ENCODE results near the gene ZNF853. TPM values are rescaled to one million over a fixed set of nuclear protein-coding genes. Genes with fewer than 3 reads are reported as not detected.
A peak's percentile ranks its signal among the peaks of the same experiment; 100 is the strongest.
"Not testable (repeated sequence)": the region's sequence is repeated elsewhere in the genome, so short reads cannot be mapped to it uniquely, and the experiment has no call there.

The ZNF853 gene
- total RNA-seq, 1 donor from 2014 or later = 9.7 TPM

GRCh38 chr7:6628045-6628444, 12.6 kb downstream of the ZNF853 start:
- H3K4me1 Mint-ChIP-seq = no peaks in the 10 kb centered on the region
- no peak for DNase-seq (ENCODE audit: low read depth, low spot score)
- H3K27me3 Mint-ChIP-seq (ENCODE audit: low read depth) = no peaks in the 10 kb centered on the region
- H3K27ac Mint-ChIP-seq (ENCODE audit: unreplicated experiment) = no peak overlapping the region
- TF ChIP-seq CTCF (conservative IDR thresholded peaks at IDR 0.05) = no peak
- H3K4me3 Mint-ChIP-seq = no peak overlapping the region
- H3K36me3 Mint-ChIP-seq (ENCODE audit: low read depth) = peaks cover 2% of the 10 kb centered on the region
- no peaks in the 10 kb centered on the region for H3K9me3 Mint-ChIP-seq

GRCh38 chr7:6630007-6630849, 14.8 kb downstream of the ZNF853 start:
- Mint-ChIP-seq H3K27ac (ENCODE audit: unreplicated experiment) (no peak overlapping the region), H3K27me3 (ENCODE audit: low read depth) (no peaks in the 10 kb centered on the region)

DNA sequence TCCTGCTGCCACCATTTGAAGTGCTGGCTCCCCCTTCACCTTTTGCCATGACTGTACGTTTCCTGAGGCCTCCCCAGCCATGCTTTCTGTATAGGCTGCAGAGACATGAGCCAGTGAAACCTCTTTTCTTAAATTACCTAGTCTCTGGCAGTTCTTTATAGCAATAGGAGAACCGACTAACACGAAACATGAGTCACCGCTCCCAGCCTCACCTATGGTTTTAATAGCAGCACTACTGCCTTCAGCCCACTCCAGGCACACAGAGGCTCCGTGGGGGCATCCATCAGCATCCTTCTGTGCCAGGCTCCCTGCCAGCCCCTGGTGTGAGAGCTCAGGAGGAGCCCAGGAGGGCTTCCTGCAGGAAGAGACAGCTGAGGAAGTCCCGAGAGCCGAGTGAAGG, 16.2 kb downstream of the ZNF853 start:
- Mint-ChIP-seq H3K4me3 (peak overlapping the region; percentile 41), H3K9me3 (no peaks in the 10 kb centered on the region), H3K27ac (ENCODE audit: unreplicated experiment) (no peak overlapping the region), H3K4me1 (peaks cover 5% of the 10 kb centered on the region), H3K27me3 (ENCODE audit: low read depth) (no peaks in the 10 kb centered on the region), H3K36me3 (ENCODE audit: low read depth) (no peaks in the 10 kb centered on the region)
- no peak for DNase-seq (ENCODE audit: low read depth, low spot score)
- no peak for TF ChIP-seq CTCF (conservative IDR thresholded peaks at IDR 0.05)

More at GRCh38 chr7:6630007-6630849, 14.8 kb downstream of the ZNF853 start:
- TF ChIP-seq CTCF (conservative IDR thresholded peaks at IDR 0.05) = no peak
- no peak for DNase-seq (ENCODE audit: low read depth, low spot score)
- Mint-ChIP-seq H3K4me1 (no peaks in the 10 kb centered on the region), H3K36me3 (ENCODE audit: low read depth) (no peaks in the 10 kb centered on the region), H3K9me3 (no peaks in the 10 kb centered on the region), H3K4me3 (no peak overlapping the region)

GRCh38 chr7:6634021-6634420, 18.6 kb downstream of the ZNF853 start:
- Mint-ChIP-seq H3K27ac (ENCODE audit: unreplicated experiment) (peak overlapping the region; percentile 24), H3K4me3 (peak overlapping the region; percentile 74)

DNA sequence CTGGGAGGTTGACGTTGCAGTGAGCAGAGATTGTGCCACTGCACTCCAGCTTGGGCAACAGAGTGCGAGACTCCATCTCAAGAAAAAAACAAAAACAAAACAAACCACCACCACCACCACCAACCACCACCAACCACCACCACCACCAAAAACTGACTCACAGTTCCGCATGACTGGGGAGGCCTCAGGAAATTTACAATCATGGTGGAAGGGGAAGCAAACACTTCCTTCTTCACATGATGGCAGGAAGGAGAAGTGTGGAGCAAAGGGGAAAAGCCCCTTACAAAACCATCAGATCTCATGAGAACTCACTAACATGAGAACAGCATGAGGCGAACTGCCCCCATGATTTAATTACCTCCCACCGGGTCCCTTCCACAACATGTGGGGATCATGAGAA, 19.6 kb downstream of the ZNF853 start:
- Mint-ChIP-seq H3K4me3 (peak overlapping the region; percentile 84), H3K4me1 (peaks cover 23% of the 10 kb centered on the region)
- not testable (repeated sequence) for H3K36me3 Mint-ChIP-seq (ENCODE audit: low read depth); H3K9me3 Mint-ChIP-seq; H3K27me3 Mint-ChIP-seq (ENCODE audit: low read depth); DNase-seq (ENCODE audit: low read depth, low spot score); H3K27ac Mint-ChIP-seq (ENCODE audit: unreplicated experiment)

More at GRCh38 chr7:6634021-6634420, 18.6 kb downstream of the ZNF853 start:
- no peak for DNase-seq (ENCODE audit: low read depth, low spot score)
- Mint-ChIP-seq H3K36me3 (ENCODE audit: low read depth) (peaks cover under 1% of the 10 kb centered on the region), H3K27me3 (ENCODE audit: low read depth) (no peaks in the 10 kb centered on the region), H3K9me3 (no peaks in the 10 kb centered on the region), H3K4me1 (peaks cover 18% of the 10 kb centered on the region)
- no peak for TF ChIP-seq CTCF (conservative IDR thresholded peaks at IDR 0.05)

Data from neural crest cell (in vitro differentiated cells).